Thoracic aorta (tissue), 2 donors: ENCODE measurements around the gene LSM6. TPM values are rescaled to one million over a fixed set of nuclear protein-coding genes. Genes with fewer than 3 reads are reported as not detected.

Source experiments
- ATAC-seq: fragments of 150-250 bp; one replicate; pipeline ENCODE4 v1.8.0; 2017; ENCODE audit warnings: low read depth; ENCODE audit not compliant: insufficient number of reproducible peaks, low FRiP score
- DNase-seq: peaks from one replicate; pipeline ENCODE4 v3.0.0-alpha.2; 2020; ENCODE audit warnings: low spot score
- H3K27ac ChIP-seq, 2 donors: fragments of 200-600 bp; sonication (generic); 1 replicate in 1 of 2; 2 replicates in 1 of 2; pipeline ENCODE4 v1.5.1; 2016; ENCODE audit warnings: mild to moderate bottlenecking in 2 of 2, moderate library complexity in 2 of 2
- H3K27me3 ChIP-seq: fragments of 200-600 bp; sonication (generic); replicated peaks from 2 replicates; pipeline ENCODE4 v1.6.0; 2016; ENCODE audit warnings: mild to moderate bottlenecking; ENCODE audit not compliant: insufficient read depth
- H3K36me3 ChIP-seq: fragments of 200-600 bp; sonication (generic); one replicate; pipeline ENCODE4 v1.5.1; 2016
- H3K4me1 ChIP-seq, 2 donors: fragments of 200-600 bp; sonication (generic); 1 replicate in 1 of 2; 2 replicates in 1 of 2; pipeline versions ENCODE4 v1.5.1 to v1.6.0; 2016; ENCODE audit warnings: low read depth in 2 of 2, mild to moderate bottlenecking in 1 of 2; ENCODE audit not compliant: control insufficient read depth in 1 of 2
- H3K4me3 ChIP-seq: fragments of 200-600 bp; sonication (generic); 2 replicates; pipeline ENCODE4 v1.5.1; 2016; ENCODE audit warnings: mild to moderate bottlenecking
- H3K9me3 ChIP-seq: fragments of 200-600 bp; sonication (generic); 2 replicates; pipeline ENCODE4 v1.5.1; 2016
- total RNA-seq, 2 donors: library from RNA; depleted of rRNA; stranded (reverse); fragments of >200 nt; gene quantifications; one replicate each; pipeline versions ENCODE4 v1.1.0 to v1.2.3, GENCODE V29; 2016
- TF ChIP-seq, protein P1 (sequence below): fragments of 200-600 bp; sonication (generic); IDR thresholded peaks from one replicate; pipeline ENCODE4 v1.5.1; 2019; ENCODE audit warnings: antibody characterized with exemption

The LSM6 gene
- total RNA-seq, 2 donors from 2014 or later: 20.6 to 54.4 TPM

DNA sequence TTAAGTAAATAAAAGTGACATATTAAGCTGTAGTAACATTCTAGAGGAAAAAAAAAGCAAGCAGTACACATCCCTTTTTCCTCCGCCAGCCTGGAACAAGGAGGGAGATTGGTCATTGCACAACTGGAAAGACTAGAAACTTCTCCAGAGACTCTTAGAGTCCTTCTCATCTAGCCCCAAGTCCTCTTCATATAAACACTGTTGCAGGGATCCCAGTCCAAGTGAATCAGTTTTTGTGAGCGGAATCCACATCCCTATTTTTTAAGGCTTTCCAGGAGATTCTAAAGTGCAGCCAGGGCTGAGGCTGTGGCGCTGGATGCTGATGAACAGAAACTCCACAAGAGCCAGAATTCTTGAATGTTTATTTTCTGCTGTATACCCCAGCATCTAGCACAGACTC lies 62.6 kb downstream of the LSM6 start:
- TF ChIP-seq, protein P1, sequence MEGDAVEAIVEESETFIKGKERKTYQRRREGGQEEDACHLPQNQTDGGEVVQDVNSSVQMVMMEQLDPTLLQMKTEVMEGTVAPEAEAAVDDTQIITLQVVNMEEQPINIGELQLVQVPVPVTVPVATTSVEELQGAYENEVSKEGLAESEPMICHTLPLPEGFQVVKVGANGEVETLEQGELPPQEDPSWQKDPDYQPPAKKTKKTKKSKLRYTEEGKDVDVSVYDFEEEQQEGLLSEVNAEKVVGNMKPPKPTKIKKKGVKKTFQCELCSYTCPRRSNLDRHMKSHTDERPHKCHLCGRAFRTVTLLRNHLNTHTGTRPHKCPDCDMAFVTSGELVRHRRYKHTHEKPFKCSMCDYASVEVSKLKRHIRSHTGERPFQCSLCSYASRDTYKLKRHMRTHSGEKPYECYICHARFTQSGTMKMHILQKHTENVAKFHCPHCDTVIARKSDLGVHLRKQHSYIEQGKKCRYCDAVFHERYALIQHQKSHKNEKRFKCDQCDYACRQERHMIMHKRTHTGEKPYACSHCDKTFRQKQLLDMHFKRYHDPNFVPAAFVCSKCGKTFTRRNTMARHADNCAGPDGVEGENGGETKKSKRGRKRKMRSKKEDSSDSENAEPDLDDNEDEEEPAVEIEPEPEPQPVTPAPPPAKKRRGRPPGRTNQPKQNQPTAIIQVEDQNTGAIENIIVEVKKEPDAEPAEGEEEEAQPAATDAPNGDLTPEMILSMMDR: no peak
- no peak overlapping the region for H3K4me3 ChIP-seq
- no peak overlapping the region for H3K27ac ChIP-seq
- H3K4me1 ChIP-seq: peaks cover 8 to 41% of the 10 kb centered on the region in 2 donors
- no peaks in the 10 kb centered on the region for H3K9me3 ChIP-seq
- DNase-seq (no peak), ATAC-seq (no peak)
- H3K36me3 ChIP-seq: no peaks in the 10 kb centered on the region
- no peaks in the 10 kb centered on the region for H3K27me3 ChIP-seq

Other genes starting within 250 kb of the LSM6 start
- 10 to 100 TPM; 20.2 to 41.4 TPM for gene ZNF827, start 236.9 kb upstream of the LSM6 start, total RNA-seq
- 1 to 10 TPM in 1 of 2 donors, not detected in 1; 1.1 TPM for gene REELD1, start 38.8 kb downstream of the LSM6 start, total RNA-seq